Natural killer cell (primary cell): ENCODE data around the gene CUX1. TPM values are rescaled to one million over a fixed set of nuclear protein-coding genes. Genes with fewer than 3 reads are reported as not detected.

Experiments
- ATAC-seq, 3 donors: fragments of 150-1000 bp in 2 of 3; fragments of 200-7000 bp in 1 of 3; cut with Tn5 transposase; 1 replicate in 1 of 3; 2 replicates in 2 of 3; pipeline ENCODE4 v1.10.0; 2021; ENCODE audit warnings: mild to moderate bottlenecking in 2 of 3, moderate library complexity in 2 of 3
- DNase-seq, 2 donors: peaks; one replicate each; pipeline versions ENCODE4 v3.0.0 to v3.0.0-alpha.2; 2013 to 2021; ENCODE audit warnings: mixed read lengths in 1 of 2
- H3K27ac ChIP-seq: one replicate; pipeline ENCODE4 v1.5.1; 2013; ENCODE audit warnings: mild to moderate bottlenecking, low read length
- H3K27me3 ChIP-seq: one replicate; pipeline ENCODE4 v1.6.1; 2013; ENCODE audit warnings: low read length; ENCODE audit not compliant: control insufficient read depth, insufficient read depth
- H3K36me3 ChIP-seq: one replicate; pipeline ENCODE4 v1.6.1; 2013; ENCODE audit warnings: low read length; ENCODE audit not compliant: control insufficient read depth, insufficient read depth
- H3K4me1 ChIP-seq: one replicate; pipeline ENCODE4 v1.6.1; 2013; ENCODE audit warnings: low read length; ENCODE audit not compliant: control insufficient read depth, insufficient read depth
- H3K4me3 ChIP-seq: one replicate; pipeline ENCODE4 v1.5.1; 2013; ENCODE audit warnings: low read length
- H3K9me3 ChIP-seq: one replicate; pipeline ENCODE4 v1.6.1; 2013; ENCODE audit warnings: low read length; ENCODE audit not compliant: control insufficient read depth, insufficient read depth
- H3K27ac Mint-ChIP-seq, 2 donors: one replicate each; pipeline ENCODE4 v1.8.0; 2022; ENCODE audit warnings: mild to moderate bottlenecking in 2 of 2, mixed read lengths in 2 of 2, moderate library complexity in 1 of 2
- H3K27me3 Mint-ChIP-seq, 2 donors: one replicate each; pipeline ENCODE4 v1.8.0; 2022; ENCODE audit warnings: low read depth in 2 of 2, mixed read lengths in 2 of 2
- H3K36me3 Mint-ChIP-seq: one replicate; pipeline ENCODE4 v1.8.0; 2022; ENCODE audit warnings: mixed read lengths
- H3K4me1 Mint-ChIP-seq, 2 donors: one replicate each; pipeline ENCODE4 v1.8.0; 2022; ENCODE audit warnings: mixed read lengths in 2 of 2
- H3K4me3 Mint-ChIP-seq: one replicate; pipeline ENCODE4 v1.8.0; 2022; ENCODE audit warnings: mild to moderate bottlenecking, moderate library complexity, mixed read lengths
- H3K9me3 Mint-ChIP-seq, 2 donors: one replicate each; pipeline ENCODE4 v1.8.0; 2022; ENCODE audit warnings: mixed read lengths in 2 of 2
- CTCF ChIP-seq: fragments of 200-600 bp; IDR thresholded peaks from one replicate; pipeline ENCODE4 v1.8.0; 2022; ENCODE audit warnings: antibody characterized with exemption
- WGBS: methylation state at CpG from one replicate; pipeline ENCODE4 v1.1.7; 2013; ENCODE audit warnings: missing lambda C conversion rate; ENCODE audit not compliant: insufficient coverage; 5-methylcytosine and 5-hydroxymethylcytosine counted together
- intact Hi-C: fragments of 100-400 bp; cut with micrococcal nuclease; formaldehyde crosslinking; loops from one replicate; pipeline ENCODE4 v1.14.2; 2022
- total RNA-seq, 4 donors: library from RNA; stranded (reverse); fragments of 120-200 nt in 1 of 4; gene quantifications; one replicate each; pipeline versions ENCODE4 v1.2.3 to v1.2.4, GENCODE V29; 2013 to 2022

The CUX1 gene
- total RNA-seq, 3 donors from 2014 or later (not counting 1 experiment from before 2014, with no cell fraction given) = 59.8 to 77.4 (median 73.6) TPM

DNA sequence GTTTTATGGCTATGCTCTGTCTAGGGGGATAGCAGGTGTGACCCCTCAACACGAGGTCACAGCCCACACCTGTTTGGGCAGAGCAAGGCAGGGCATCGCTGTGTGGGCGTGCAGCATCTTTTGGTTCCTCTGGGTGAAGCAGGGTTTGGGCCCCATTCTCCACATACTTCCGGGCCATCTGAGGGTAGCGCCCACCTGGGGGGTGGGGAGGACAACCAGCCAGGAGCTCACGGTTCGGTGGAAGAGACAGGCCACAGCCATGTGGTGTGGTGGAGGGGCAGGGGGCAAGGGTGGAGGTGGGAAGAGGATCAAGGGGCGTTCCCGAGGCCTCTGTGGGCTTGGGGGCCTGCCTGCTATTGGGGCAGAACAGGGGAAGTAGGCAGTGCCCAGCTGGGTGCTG is 471.6 kb downstream of the CUX1 start:
- no peaks in the 10 kb centered on the region for H3K27me3 ChIP-seq
- H3K36me3 Mint-ChIP-seq = no peaks in the 10 kb centered on the region
- intact Hi-C loops = no loop called here
- WGBS = 68% methylated on average over 9 of the region's 9 CpGs
- peaks cover 0 to 16% of the 10 kb centered on the region in 2 donors for H3K27me3 Mint-ChIP-seq
- no peaks in the 10 kb centered on the region for H3K36me3 ChIP-seq
- peak overlapping the region; percentile 69 for H3K4me3 Mint-ChIP-seq
- TF ChIP-seq CTCF = no peak
- H3K4me1 Mint-ChIP-seq = peaks cover 0 to 14% of the 10 kb centered on the region in 2 donors
- no peaks in the 10 kb centered on the region for H3K9me3 Mint-ChIP-seq
- H3K27ac ChIP-seq = no peak overlapping the region
- H3K4me1 ChIP-seq = peaks cover 67% of the 10 kb centered on the region
- ATAC-seq = no peak
- DNase-seq = no peak
- H3K27ac Mint-ChIP-seq = no peak overlapping the region
- no peak overlapping the region for H3K4me3 ChIP-seq
- H3K9me3 ChIP-seq = no peaks in the 10 kb centered on the region

DNA sequence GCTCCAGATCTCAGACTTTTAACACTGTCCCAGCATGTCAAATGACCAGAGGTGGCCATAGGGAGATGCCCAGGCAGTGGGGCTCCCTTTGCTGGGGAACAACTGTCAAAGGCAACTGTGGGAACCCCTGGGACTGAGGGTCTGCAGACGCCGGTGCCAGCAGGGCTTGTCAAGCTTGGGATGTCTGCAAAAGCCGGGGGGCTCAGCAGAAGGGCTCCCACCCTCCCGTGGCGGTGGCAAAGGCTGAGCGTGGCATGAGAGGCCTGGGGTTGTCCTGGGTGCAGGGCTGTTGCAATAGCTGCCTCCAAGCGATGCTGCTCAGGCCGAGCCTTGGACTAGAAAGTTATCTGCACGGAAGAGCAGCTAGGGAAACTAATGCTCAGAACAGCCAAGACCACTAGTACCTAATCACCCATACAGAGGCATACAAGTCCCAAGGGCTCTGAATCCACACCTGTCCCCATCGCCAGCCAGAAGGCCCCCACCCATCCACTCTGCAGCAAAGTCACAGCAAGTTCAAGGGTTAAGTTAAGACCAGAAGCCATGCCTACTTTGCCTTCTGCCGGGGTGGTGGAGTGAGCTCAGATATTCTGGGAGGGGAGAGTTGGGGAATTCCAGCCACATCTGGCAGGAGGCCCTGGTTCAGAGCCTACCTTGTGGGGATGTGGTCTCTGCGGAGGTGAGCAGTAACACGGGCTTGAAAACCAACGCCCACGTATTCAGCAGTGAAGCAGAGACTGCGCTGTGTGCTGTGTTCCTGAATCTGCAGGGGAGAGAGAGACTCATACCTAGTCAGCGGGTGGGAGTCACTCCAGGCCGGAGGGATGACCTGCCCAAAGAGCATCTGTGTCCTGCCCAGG is 473.9 kb downstream of the CUX1 start:
- Histone ChIP-seq H3K4me3 (no peak overlapping the region), H3K36me3 (no peaks in the 10 kb centered on the region), H3K4me1 (peaks cover 49% of the 10 kb centered on the region), H3K9me3 (no peaks in the 10 kb centered on the region), H3K27me3 (no peaks in the 10 kb centered on the region), H3K27ac (no peak overlapping the region)
- H3K4me1 Mint-ChIP-seq = no peaks in the 10 kb centered on the region
- TF ChIP-seq CTCF = no peak
- ATAC-seq (no peak), DNase-seq (peak in 1 of 2 donors; percentile 71)
- 66% methylated on average over 18 of the region's 18 CpGs for WGBS
- no peak overlapping the region for H3K4me3 Mint-ChIP-seq
- no peaks in the 10 kb centered on the region for H3K9me3 Mint-ChIP-seq
- peaks cover 0 to 16% of the 10 kb centered on the region in 2 donors for H3K27me3 Mint-ChIP-seq
- H3K36me3 Mint-ChIP-seq = no peaks in the 10 kb centered on the region
- no peak overlapping the region for H3K27ac Mint-ChIP-seq
- intact Hi-C loops = no loop called here

DNA sequence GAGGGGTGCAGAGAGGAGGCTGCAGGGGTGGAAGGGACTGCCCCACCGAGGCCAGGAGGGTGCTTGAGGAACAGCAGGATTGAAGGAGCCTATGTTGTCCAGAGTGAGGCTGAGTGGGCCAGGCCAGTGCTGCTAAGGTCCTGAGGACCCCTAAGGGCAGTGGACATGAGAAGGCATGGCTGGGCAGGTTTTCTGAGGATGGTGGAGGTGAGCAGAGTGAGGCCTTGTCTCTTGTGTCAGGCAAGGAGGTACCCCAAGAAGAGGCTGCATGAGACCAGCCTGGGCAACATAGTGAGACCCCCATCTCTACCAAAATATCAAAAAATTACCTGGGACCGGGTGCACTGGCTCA is 474.5 kb downstream of the CUX1 start:
- H3K36me3 ChIP-seq = no peaks in the 10 kb centered on the region
- no peaks in the 10 kb centered on the region for H3K4me1 Mint-ChIP-seq
- H3K9me3 ChIP-seq = no peaks in the 10 kb centered on the region
- H3K27me3 ChIP-seq = no peaks in the 10 kb centered on the region
- no peaks in the 10 kb centered on the region for H3K9me3 Mint-ChIP-seq
- no peak overlapping the region for H3K27ac ChIP-seq
- H3K4me3 Mint-ChIP-seq = no peak overlapping the region
- peaks cover 49% of the 10 kb centered on the region for H3K4me1 ChIP-seq
- 80% methylated on average over 2 of the region's 2 CpGs for WGBS
- DNase-seq = no peak
- TF ChIP-seq CTCF = no peak
- no peaks in the 10 kb centered on the region for H3K36me3 Mint-ChIP-seq
- no peak for ATAC-seq
- H3K27me3 Mint-ChIP-seq = peaks cover 0 to 16% of the 10 kb centered on the region in 2 donors
- intact Hi-C loops = no loop called here
- no peak overlapping the region for H3K4me3 ChIP-seq
- H3K27ac Mint-ChIP-seq = no peak overlapping the region
